NT2/D1 (cell line): ENCODE data around the gene POU2F3.

ENCODE experiments used
- SUZ12 ChIP-seq: IDR thresholded peaks from 2 replicates; pipeline ENCODE4 v1.6.1; 2011; ENCODE audit not compliant: insufficient read length, insufficient read depth; ENCODE audit errors: extremely low read depth
- YY1 ChIP-seq: IDR thresholded peaks from 2 replicates; pipeline ENCODE4 v1.6.1; 2011; ENCODE audit not compliant: insufficient read length, insufficient read depth
- ZNF274 ChIP-seq: IDR thresholded peaks from 2 replicates; pipeline ENCODE4 v1.6.1; 2011; ENCODE audit warnings: mild to moderate bottlenecking, low read depth, low read length

DNA sequence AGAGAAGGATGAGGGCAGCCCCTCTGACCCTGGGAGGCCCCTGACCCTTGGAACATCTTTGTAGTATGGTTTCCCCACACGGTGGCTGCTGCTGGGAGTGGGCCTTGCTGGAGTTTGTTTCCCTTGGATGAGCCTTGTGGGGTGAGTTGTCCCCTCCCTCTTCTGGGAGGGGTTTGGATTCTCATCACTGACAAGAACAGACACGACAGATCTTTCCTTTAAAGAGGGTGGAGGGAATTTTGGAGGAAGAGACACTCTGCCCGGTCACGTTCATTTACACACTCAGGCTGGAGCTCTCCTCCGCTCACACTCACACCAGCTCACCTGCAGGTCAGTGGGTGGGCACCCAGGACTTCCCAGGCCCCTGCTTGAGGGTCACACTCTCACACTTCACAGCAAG lies 31.7 kb downstream of the POU2F3 start:
- TF ChIP-seq ZNF274 (no peak), SUZ12 (no peak), YY1 (no peak)
